Right lobe of liver (tissue), 6 donors: ENCODE data around the gene IL1RL1. TPM values are rescaled to one million over a fixed set of nuclear protein-coding genes. Genes with fewer than 3 reads are reported as not detected.
A peak's percentile ranks its signal among the peaks of the same experiment; 100 is the strongest.

Experiments
- ATAC-seq, 4 donors: fragments of 200-7000 bp; cut with Tn5 transposase; one replicate each; pipeline ENCODE4 v1.9.1; 2020; ENCODE audit warnings: mild to moderate bottlenecking in 4 of 4, moderate library complexity in 4 of 4
- DNase-seq, 3 donors: peaks; one replicate each; pipeline ENCODE4 v3.0.0-alpha.2; 2020
- H3K27ac ChIP-seq, 3 donors: fragments of 200-600 bp; one replicate each; pipeline ENCODE4 v1.8.0; 2022
- H3K27me3 ChIP-seq, 2 donors: fragments of 200-600 bp; one replicate each; pipeline ENCODE4 v1.8.0; 2022
- H3K36me3 ChIP-seq, 4 donors: fragments of 200-600 bp; sonication (generic) in 1 of 4; one replicate each; pipeline versions ENCODE4 v1.5.1 to v1.8.0; 2017 to 2022; ENCODE audit warnings: control low read depth in 1 of 4
- H3K4me1 ChIP-seq, 4 donors: fragments of 200-600 bp; sonication (generic) in 1 of 4; one replicate each; pipeline versions ENCODE4 v1.5.1 to v1.8.0; 2017 to 2022; ENCODE audit warnings: control low read depth in 1 of 4
- H3K4me3 ChIP-seq, 3 donors: fragments of 200-600 bp; one replicate each; pipeline ENCODE4 v1.8.0; 2022
- H3K9me3 ChIP-seq, 4 donors: fragments of 200-600 bp; sonication (generic) in 1 of 4; one replicate each; pipeline versions ENCODE4 v1.5.1 to v1.8.0; 2017 to 2022; ENCODE audit warnings: control low read depth in 1 of 4
- POLR2A ChIP-seq: fragments of 450-650 bp; IDR thresholded peaks from one replicate; pipeline ENCODE4 v1.6.1; 2017; ENCODE audit warnings: antibody characterized with exemption, mild to moderate bottlenecking
- WGBS: methylation state at CpG from one replicate; pipeline ENCODE4 v1.1.6; 2018; ENCODE audit warnings: low coverage, low lambda C conversion rate; ENCODE audit not compliant: insufficient coverage; ENCODE audit errors: missing lambda C conversion rate; 5-methylcytosine and 5-hydroxymethylcytosine counted together
- intact Hi-C, 2 donors: fragments of 100-400 bp; cut with DNase I; formaldehyde crosslinking; loops; one replicate each; pipeline versions ENCODE4 v1.11.2 to v1.14.1; 2022
- total RNA-seq, 6 experiments: library from RNA; depleted of rRNA in 2 of 6; stranded (reverse); fragments of >200 nt in 2 of 6; fragmentation: NEBNext Ultra II Directional in 3 of 6; extraction: Animal tissue kit (Norgen Biotek cat#: 25700) in 3 of 6; gene quantifications; one replicate each; pipeline versions ENCODE4 v1.1.0 to v1.2.4, GENCODE V29; 2016 to 2023
- TF ChIP-seq, protein P1 (sequence below), 4 donors: fragments of 200-600 bp in 3 of 4; fragments of 450-650 bp in 1 of 4; IDR thresholded peaks; one replicate each; pipeline versions ENCODE4 v1.5.1 to v1.8.0; 2016 to 2022; ENCODE audit warnings: antibody characterized with exemption in 4 of 4, mild to moderate bottlenecking in 2 of 4
- donor health status: DM: no; HTN: yes; CAD: no.
- donor health status: DM: no; HTN: no; CAD: no.
- donor health status: DM: no; HTN: no; CAD: no.
- donor health status: DM: no; HTN: yes; CAD: no.
- donor health status: DM: no; HTN: yes; CAD: no.

Gene IL1RL1
- total RNA-seq, 6 experiments from 2014 or later: 2.0 to 18.0 (median 4.2) TPM

DNA sequence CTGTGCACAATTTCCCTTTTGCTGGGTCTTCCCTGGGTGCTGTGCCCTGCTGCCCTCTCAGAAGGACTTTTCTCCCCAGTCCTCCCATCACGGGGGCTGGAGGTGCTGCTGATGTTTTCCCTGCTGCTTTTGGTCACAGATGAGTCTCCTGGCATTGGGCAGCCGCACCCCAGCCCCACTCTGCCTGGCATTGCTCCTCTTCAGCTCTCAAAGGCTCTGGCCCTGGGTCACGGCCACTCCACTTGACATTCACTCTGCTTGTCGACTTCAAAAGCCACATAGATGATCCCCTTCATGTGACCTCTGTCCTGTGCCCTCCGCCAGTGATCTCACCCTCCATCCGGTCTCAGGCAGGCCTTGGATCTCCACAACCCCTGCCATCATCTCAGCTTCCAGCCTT lies 43.6 kb upstream of the IL1RL1 start:
- DNase-seq (no peak), ATAC-seq (no peak)
- Histone ChIP-seq H3K4me3 (no peak overlapping the region), H3K9me3 (no peaks in the 10 kb centered on the region), H3K4me1 (no peaks in the 10 kb centered on the region), H3K27me3 (no peaks in the 10 kb centered on the region), H3K36me3 (no peaks in the 10 kb centered on the region), H3K27ac (no peak overlapping the region)
- no peak for TF ChIP-seq POLR2A
- TF ChIP-seq, protein P1, sequence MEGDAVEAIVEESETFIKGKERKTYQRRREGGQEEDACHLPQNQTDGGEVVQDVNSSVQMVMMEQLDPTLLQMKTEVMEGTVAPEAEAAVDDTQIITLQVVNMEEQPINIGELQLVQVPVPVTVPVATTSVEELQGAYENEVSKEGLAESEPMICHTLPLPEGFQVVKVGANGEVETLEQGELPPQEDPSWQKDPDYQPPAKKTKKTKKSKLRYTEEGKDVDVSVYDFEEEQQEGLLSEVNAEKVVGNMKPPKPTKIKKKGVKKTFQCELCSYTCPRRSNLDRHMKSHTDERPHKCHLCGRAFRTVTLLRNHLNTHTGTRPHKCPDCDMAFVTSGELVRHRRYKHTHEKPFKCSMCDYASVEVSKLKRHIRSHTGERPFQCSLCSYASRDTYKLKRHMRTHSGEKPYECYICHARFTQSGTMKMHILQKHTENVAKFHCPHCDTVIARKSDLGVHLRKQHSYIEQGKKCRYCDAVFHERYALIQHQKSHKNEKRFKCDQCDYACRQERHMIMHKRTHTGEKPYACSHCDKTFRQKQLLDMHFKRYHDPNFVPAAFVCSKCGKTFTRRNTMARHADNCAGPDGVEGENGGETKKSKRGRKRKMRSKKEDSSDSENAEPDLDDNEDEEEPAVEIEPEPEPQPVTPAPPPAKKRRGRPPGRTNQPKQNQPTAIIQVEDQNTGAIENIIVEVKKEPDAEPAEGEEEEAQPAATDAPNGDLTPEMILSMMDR (IDR thresholded peaks at IDR 0.05): no peak
- intact Hi-C loops: no loop called here
- WGBS: 62% methylated on average over 6 of the region's 6 CpGs

DNA sequence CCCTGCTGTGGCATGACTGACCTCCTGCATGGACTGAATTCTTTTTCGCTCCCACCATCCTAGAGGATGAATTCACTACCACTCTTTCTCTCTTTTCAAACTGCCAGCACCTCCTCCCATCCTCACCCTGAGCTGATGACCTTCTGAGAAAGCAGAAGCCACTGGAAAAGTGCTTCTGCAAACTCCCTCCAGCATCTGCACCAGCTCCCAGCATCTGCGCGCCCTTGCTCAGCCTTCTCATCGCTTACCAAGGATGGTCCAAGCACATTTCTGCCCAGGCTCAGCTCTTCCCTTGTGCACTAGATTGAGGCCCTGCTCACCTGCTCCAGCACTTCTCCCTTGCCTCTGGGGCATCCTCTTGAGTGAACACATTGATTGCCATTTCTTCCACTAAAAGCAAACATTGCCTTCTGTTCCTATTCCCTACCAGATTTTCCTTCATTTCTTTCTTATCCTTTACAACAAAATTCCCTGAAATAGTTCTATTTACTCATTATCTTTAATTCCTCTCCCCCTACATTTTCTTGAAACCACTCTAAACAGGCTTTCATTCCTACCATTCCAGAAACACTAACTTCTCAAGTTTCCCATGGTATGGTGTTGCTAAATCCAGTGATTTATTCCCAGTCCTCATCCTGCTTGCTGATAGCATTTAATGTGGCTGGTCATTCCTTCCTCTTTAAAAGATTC lies 42.7 kb upstream of the IL1RL1 start:
- H3K36me3 ChIP-seq: no peaks in the 10 kb centered on the region
- TF ChIP-seq, protein P1 (IDR thresholded peaks at IDR 0.05): no peak
- TF ChIP-seq POLR2A: no peak
- no peak overlapping the region for H3K4me3 ChIP-seq
- no peak for DNase-seq
- intact Hi-C loops: no loop called here
- WGBS: 83% methylated on average over 4 of the region's 4 CpGs
- no peaks in the 10 kb centered on the region for H3K27me3 ChIP-seq
- peak in 1 of 4 donors; percentile 17 for ATAC-seq
- no peak overlapping the region for H3K27ac ChIP-seq
- no peaks in the 10 kb centered on the region for H3K4me1 ChIP-seq
- H3K9me3 ChIP-seq: no peaks in the 10 kb centered on the region

- Histone ChIP-seq H3K4me3 (no peak overlapping the region), H3K9me3 (no peaks in the 10 kb centered on the region), H3K27ac (peak overlapping the region in 1 of 3 donors; percentile 26), H3K27me3 (no peaks in the 10 kb centered on the region), H3K36me3 (no peaks in the 10 kb centered on the region), H3K4me1 (no peaks in the 10 kb centered on the region)
- DNase-seq: no peak
- no peak for ATAC-seq
- WGBS: 83% methylated on average over 4 of the region's 4 CpGs
- intact Hi-C loops: no loop called here
- TF ChIP-seq, protein P1 (IDR thresholded peaks at IDR 0.05): no peak
- TF ChIP-seq POLR2A: no peak
These were observed 42.2 kb upstream of the IL1RL1 start for GRCh38 chr2:102269200-102269524.

DNA sequence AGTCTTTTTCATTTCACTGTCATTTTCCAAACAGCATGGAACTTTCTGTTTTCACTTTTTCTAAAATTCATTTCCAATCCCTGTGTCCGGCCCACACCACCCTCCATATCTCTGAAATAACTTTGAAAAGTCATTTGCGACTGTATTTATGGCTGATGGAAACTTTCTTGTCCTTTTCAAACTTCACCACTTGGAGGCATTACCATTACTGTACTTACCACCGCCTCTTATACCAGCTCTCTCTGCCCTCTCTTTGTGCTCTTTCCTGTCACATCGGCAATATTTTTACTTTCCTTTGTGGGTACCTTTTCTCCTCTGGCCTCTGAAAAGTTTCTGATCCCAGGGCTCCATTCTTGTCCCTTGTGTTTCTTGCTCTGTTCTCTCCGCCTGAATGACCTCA lies 39.5 kb upstream of the IL1RL1 start:
- DNase-seq: no peak
- Histone ChIP-seq H3K36me3 (no peaks in the 10 kb centered on the region), H3K4me3 (no peak overlapping the region), H3K27me3 (no peaks in the 10 kb centered on the region), H3K4me1 (no peaks in the 10 kb centered on the region), H3K9me3 (no peaks in the 10 kb centered on the region), H3K27ac (no peak overlapping the region)
- no peak for ATAC-seq
- TF ChIP-seq, protein P1 (IDR thresholded peaks at IDR 0.05): no peak
- no peak for TF ChIP-seq POLR2A
- WGBS: 50% methylated on average over 5 of the region's 5 CpGs
- intact Hi-C loops: no loop called here
